Keratinocyte (primary cell): ENCODE measurements around the gene RHOB. TPM values are rescaled to one million over a fixed set of nuclear protein-coding genes. Genes with fewer than 3 reads are reported as not detected.
"Not testable (repeated sequence)": the region's sequence is repeated elsewhere in the genome, so short reads cannot be mapped to it uniquely, and the experiment has no call there.

Experiments
- DNase-seq: peaks from one replicate; pipeline ENCODE4 v3.0.0-alpha.2; 2011; ENCODE audit warnings: low read depth, missing footprints, low spot score
- FAIRE-seq: peaks from 2 replicates; lab custom pipeline; 2011; peaks lifted over from hg19 to GRCh38; lab: Jason Lieb, UNC
- H2AFZ ChIP-seq: 2 replicates; pipeline ENCODE4 v1.6.0; 2012; ENCODE audit warnings: low read length, control low read depth, inconsistent platforms; ENCODE audit not compliant: control insufficient read depth
- H3K27ac ChIP-seq: 2 replicates; pipeline ENCODE4 v1.5.1; 2011; ENCODE audit warnings: low read length; ENCODE audit not compliant: control insufficient read depth, insufficient read depth
- H3K27me3 ChIP-seq: 3 replicates; pipeline ENCODE4 v1.6.0; 2011; ENCODE audit warnings: low read length; ENCODE audit not compliant: control insufficient read depth, insufficient read depth; ENCODE audit errors: extremely low read depth
- H3K36me3 ChIP-seq, 2 experiments: 2 replicates in 1 of 2; 3 replicates in 1 of 2; pipeline ENCODE4 v1.5.1; 2011; ENCODE audit warnings: low read length in 2 of 2, mild to moderate bottlenecking in 1 of 2; ENCODE audit not compliant: control insufficient read depth in 2 of 2, insufficient read depth in 2 of 2; ENCODE audit errors: extremely low read depth in 1 of 2
- H3K4me1 ChIP-seq: 3 replicates; pipeline ENCODE4 v1.5.1; 2011; ENCODE audit warnings: low read length; ENCODE audit not compliant: control insufficient read depth, insufficient read depth; ENCODE audit errors: extremely low read depth
- H3K4me2 ChIP-seq: 3 replicates; pipeline ENCODE4 v1.6.0; 2011; ENCODE audit warnings: low read depth, low read length; ENCODE audit not compliant: control insufficient read depth, insufficient read depth; ENCODE audit errors: extremely low read depth
- H3K4me3 ChIP-seq, 3 experiments: fragments of 200-600 bp in 1 of 3; sonication (generic) in 1 of 3; 2 replicates in 2 of 3; 3 replicates in 1 of 3; pipeline ENCODE4 v1.5.1; 2011 to 2016; ENCODE audit warnings: low read length in 3 of 3, mild to moderate bottlenecking in 3 of 3, control low read depth in 2 of 3, inconsistent platforms in 1 of 3, low read depth in 1 of 3, mixed read lengths in 1 of 3, mixed run types in 1 of 3, moderate library complexity in 1 of 3; ENCODE audit not compliant: control insufficient read depth in 2 of 3, insufficient read depth in 2 of 3; ENCODE audit errors: extremely low read depth in 1 of 3
- H3K79me2 ChIP-seq: 2 replicates; pipeline ENCODE4 v1.6.0; 2012; ENCODE audit warnings: low read length; ENCODE audit not compliant: control insufficient read depth, insufficient read depth
- H3K9ac ChIP-seq: 3 replicates; pipeline ENCODE4 v1.6.0; 2011; ENCODE audit warnings: low read length; ENCODE audit not compliant: control insufficient read depth, insufficient read depth; ENCODE audit errors: extremely low read depth
- H3K9me1 ChIP-seq: 3 replicates; pipeline ENCODE4 v1.6.0; 2011; ENCODE audit warnings: low read length; ENCODE audit not compliant: control insufficient read depth, insufficient read depth; ENCODE audit errors: extremely low read depth
- H3K9me3 ChIP-seq: 2 replicates; pipeline ENCODE4 v1.5.1; 2012; ENCODE audit warnings: low read depth, low read length; ENCODE audit not compliant: control insufficient read depth
- H4K20me1 ChIP-seq: 3 replicates; pipeline ENCODE4 v1.6.0; 2011; ENCODE audit warnings: low read length; ENCODE audit not compliant: control insufficient read depth, insufficient read depth; ENCODE audit errors: extremely low read depth
- CTCF ChIP-seq, 3 experiments: IDR thresholded peaks in 1 of 3; conservative IDR thresholded peaks in 1 of 3; optimal IDR thresholded peaks in 1 of 3; 2 replicates in 2 of 3; 3 replicates in 1 of 3; pipeline versions ENCODE3 to v1.5.1; 2011; ENCODE audit warnings: low read length in 3 of 3, mild to moderate bottlenecking in 3 of 3, moderate library complexity in 2 of 3, control low read depth in 1 of 3, inconsistent platforms in 1 of 3; ENCODE audit not compliant: insufficient read depth in 2 of 3; ENCODE audit errors: extremely low read depth in 1 of 3
- EZH2 ChIP-seq: IDR thresholded peaks from one replicate; pipeline ENCODE4 v1.6.1; 2012; ENCODE audit warnings: inconsistent platforms, mild to moderate bottlenecking, low read length, moderate library complexity
- dilution Hi-C: fragments of 300-500 bp; cut with MboI; formaldehyde crosslinking; loops from one replicate; pipeline ENCODE4 v1.7.0; 2020; ENCODE audit warnings: low sequenced_read_pairs; ENCODE audit not compliant: extremely low pct_ligation_motif_present
- polyA plus RNA-seq, 5 experiments: library from polyadenylated mRNA; depleted of rRNA in 3 of 5; stranded (reverse) in 3 of 5; stranded (forward) in 1 of 5; unstranded in 1 of 5; fragments of >200 nt; gene quantifications; 1 replicate in 1 of 5; 2 replicates in 3 of 5; 3 replicates in 1 of 5; pipeline versions ENCODE4 v1.2.1 to v1.2.3, GENCODE V29; 2011 to 2012; ENCODE audit warnings: missing spikeins in 2 of 5, low read depth in 1 of 5, low replicate concordance in 1 of 5

The RHOB gene
- polyA plus RNA-seq, 1 donor (not counting 4 experiments of a cell fraction or from before 2014, with no cell fraction given) = 23.6 TPM

- H4K20me1 ChIP-seq = no peaks in the 10 kb centered on the region
- no peaks in the 10 kb centered on the region for H3K9me3 ChIP-seq
- H3K27ac ChIP-seq = no peak overlapping the region
- peak; percentile 62 for FAIRE-seq
- H3K36me3 ChIP-seq = no peaks in the 10 kb centered on the region
- no peaks in the 10 kb centered on the region for H3K27me3 ChIP-seq
- peak overlapping the region; percentile 20 for H3K4me2 ChIP-seq
- no peaks in the 10 kb centered on the region for H3K79me2 ChIP-seq
- no peak overlapping the region for H3K9ac ChIP-seq
- no peak overlapping the region for H2AFZ ChIP-seq
- no peak overlapping the region for H3K4me3 ChIP-seq
- TF ChIP-seq EZH2 (no peak), CTCF (optimal IDR thresholded peaks at IDR 0.05 in 1 of 3, IDR thresholded peaks at IDR 0.05 in 1 of 3, conservative IDR thresholded peaks at IDR 0.05 in 1 of 3; ENCODE audit: extremely low read depth in 1 of 3, insufficient read depth in 2 of 3, low read length in 3 of 3) (no peak)
- H3K9me1 ChIP-seq = no peaks in the 10 kb centered on the region
- dilution Hi-C loops = no loop called here
- DNase-seq = peak; percentile 73
- peaks cover 7% of the 10 kb centered on the region for H3K4me1 ChIP-seq
Measured at GRCh38 chr2:20415511-20415918, 31.4 kb upstream of the RHOB start.

- no peak for FAIRE-seq
- Histone ChIP-seq H3K27ac (no peak overlapping the region), H3K4me3 (no peak overlapping the region), H3K9ac (no peak overlapping the region), H3K36me3 (no peaks in the 10 kb centered on the region), H2AFZ (no peak overlapping the region), H3K4me1 (peaks cover 12% of the 10 kb centered on the region), H4K20me1 (no peaks in the 10 kb centered on the region), H3K9me1 (no peaks in the 10 kb centered on the region), H3K4me2 (no peak overlapping the region), H3K27me3 (no peaks in the 10 kb centered on the region), H3K79me2 (no peaks in the 10 kb centered on the region), H3K9me3 (no peaks in the 10 kb centered on the region)
- DNase-seq = no peak
- no peak for TF ChIP-seq EZH2
- TF ChIP-seq CTCF (optimal IDR thresholded peaks at IDR 0.05 in 1 of 3, IDR thresholded peaks at IDR 0.05 in 1 of 3, conservative IDR thresholded peaks at IDR 0.05 in 1 of 3; ENCODE audit: extremely low read depth in 1 of 3, insufficient read depth in 2 of 3, low read length in 3 of 3) = no peak
- dilution Hi-C loops = no loop called here
Measured at GRCh38 chr2:20416723-20417122, 30.2 kb upstream of the RHOB start.

GRCh38 chr2:20417230-20417821 lies 29.5 kb upstream of the RHOB start:
- H3K36me3 ChIP-seq, H3K9me1 ChIP-seq, FAIRE-seq, H3K4me2 ChIP-seq, H3K9me3 ChIP-seq, DNase-seq, H4K20me1 ChIP-seq, dilution Hi-C loops, H3K27ac ChIP-seq, H3K4me3 ChIP-seq, H3K9ac ChIP-seq, H3K79me2 ChIP-seq, H2AFZ ChIP-seq, H3K27me3 ChIP-seq: not testable (repeated sequence)
- H3K4me1 ChIP-seq = peaks cover 18% of the 10 kb centered on the region
